ENCODE measurements around the gene MEMO1. TPM values are rescaled to one million over a fixed set of nuclear protein-coding genes. Genes with fewer than 3 reads are reported as not detected.
"Not testable (repeated sequence)": the region's sequence is repeated elsewhere in the genome, so short reads cannot be mapped to it uniquely, and the experiment has no call there.

Gene MEMO1
- total and polyA plus RNA-seq, 12 donors, result 22.7 to 64.3 (median 42.3) TPM

DNA sequence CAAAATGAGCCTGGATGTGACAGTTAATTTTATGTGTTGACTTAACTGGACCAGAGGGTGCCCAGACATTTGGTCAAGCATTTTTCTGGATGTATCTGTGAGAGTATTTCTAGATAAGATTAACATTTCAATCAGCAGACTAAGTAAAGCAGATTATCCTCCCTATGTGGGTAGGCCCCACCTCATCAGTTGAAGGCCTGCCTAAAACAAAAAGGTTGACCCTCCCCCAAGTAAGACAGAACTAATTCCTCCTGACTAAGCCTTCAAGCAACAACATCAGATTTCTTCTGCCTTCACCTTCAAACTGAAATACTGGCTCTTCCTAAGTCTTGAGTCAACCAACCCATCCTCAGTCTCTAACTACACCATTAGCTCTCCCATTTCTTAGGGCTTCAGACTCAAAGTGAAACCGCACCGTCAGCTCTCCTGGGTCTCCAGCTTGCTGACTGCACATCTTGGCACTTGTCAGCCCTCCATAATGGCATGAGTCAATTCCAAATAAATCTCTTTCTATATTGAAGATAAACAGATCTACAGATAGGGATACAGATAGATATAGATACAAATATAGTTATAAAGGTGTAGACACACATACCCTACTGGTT, 47.9 kb downstream of the MEMO1 start:
- no peak for TF ChIP-seq POLR2A (IDR thresholded peaks at IDR 0.05)
- TF ChIP-seq, protein P1, sequence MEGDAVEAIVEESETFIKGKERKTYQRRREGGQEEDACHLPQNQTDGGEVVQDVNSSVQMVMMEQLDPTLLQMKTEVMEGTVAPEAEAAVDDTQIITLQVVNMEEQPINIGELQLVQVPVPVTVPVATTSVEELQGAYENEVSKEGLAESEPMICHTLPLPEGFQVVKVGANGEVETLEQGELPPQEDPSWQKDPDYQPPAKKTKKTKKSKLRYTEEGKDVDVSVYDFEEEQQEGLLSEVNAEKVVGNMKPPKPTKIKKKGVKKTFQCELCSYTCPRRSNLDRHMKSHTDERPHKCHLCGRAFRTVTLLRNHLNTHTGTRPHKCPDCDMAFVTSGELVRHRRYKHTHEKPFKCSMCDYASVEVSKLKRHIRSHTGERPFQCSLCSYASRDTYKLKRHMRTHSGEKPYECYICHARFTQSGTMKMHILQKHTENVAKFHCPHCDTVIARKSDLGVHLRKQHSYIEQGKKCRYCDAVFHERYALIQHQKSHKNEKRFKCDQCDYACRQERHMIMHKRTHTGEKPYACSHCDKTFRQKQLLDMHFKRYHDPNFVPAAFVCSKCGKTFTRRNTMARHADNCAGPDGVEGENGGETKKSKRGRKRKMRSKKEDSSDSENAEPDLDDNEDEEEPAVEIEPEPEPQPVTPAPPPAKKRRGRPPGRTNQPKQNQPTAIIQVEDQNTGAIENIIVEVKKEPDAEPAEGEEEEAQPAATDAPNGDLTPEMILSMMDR (IDR thresholded peaks at IDR 0.05), result no peak
- Histone ChIP-seq H3K4me1 (replicated peaks in 1 of 2) (peaks cover 17 to 31% of the 10 kb centered on the region in 2 donors), H3K9me3 (replicated peaks in 1 of 3) (no peaks in the 10 kb centered on the region), H3K4me3 (no peak overlapping the region), H3K36me3 (replicated peaks in 1 of 2) (no peaks in the 10 kb centered on the region), H3K27me3 (no peaks in the 10 kb centered on the region), H3K27ac (no peak overlapping the region)
- intact Hi-C loops (cut with DNase I), result no loop called here
- peak in 5 of 7 donors; percentile 38 to 65 (median 55) for DNase-seq
- WGBS, 4 donors, result 38 to 82% (median 65%) methylated on average over 2 of the region's 2 CpGs

DNA sequence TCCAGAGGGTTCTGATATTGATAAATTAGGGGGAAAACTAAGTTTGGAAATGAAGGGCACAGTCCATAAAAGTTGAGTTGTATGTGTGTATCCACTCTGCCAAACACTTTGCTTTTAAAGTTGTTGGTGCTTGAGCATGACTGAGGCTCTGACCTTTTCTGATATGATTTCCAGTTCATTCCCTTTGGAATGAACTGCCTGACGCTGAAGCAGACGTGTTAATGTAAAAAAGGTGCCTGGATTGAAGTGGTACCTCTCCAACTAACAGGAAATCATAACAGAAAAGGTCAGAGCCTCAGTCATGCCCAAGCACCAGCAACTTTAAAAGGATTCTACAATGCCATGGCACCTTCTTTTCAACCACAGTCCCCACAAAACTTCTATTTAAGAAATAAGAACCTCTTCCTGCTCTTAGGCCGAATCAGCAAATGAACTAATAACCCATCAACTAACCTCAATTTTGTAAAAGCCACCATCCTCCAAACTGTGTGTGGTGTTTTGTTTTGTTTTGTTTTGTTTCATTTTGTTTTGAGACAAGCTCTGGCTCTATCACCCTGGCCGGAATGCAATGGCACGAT, 52.6 kb downstream of the MEMO1 start:
- WGBS, 4 donors, result 79 to 88% (median 88%) methylated on average over 5 of the region's 5 CpGs
- no peak overlapping the region for H3K4me3 ChIP-seq

DNA sequence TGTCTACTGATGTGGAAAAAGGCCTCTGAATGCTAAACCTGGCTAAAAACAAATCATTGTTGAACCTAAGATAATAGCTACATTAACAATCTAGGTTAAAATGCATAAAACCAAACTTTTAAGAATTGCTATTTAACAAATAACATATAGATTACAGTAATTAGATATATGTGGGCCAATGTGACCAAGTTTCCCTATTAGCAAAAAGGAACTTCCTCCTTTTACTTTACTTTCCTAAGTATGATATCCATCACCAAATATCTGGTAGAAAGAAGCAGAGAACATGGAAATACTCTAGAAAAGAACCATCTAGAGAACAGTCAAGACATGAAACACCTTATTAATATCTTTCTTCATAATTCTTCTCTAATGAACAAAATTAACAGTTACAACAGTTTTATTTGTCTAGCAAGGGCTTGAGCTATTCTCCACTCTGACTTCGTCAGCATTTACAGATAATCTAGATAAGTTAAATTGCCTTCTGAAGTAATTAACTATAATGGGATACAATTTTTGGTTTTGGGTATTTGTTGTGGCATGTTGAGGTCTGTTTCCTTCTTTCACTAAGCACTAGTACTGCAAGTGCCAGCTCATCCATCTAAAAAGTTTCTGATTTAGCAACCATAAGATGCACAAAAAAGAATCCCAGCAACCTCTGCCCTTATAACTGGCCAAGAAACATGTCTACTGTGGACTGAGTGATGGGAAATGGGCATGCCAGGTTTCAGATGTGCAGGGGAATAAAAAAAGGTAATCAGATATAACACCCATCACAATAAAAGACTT, 53.3 kb downstream of the MEMO1 start:
- DNase-seq, result no peak
- peaks cover 7 to 12% of the 10 kb centered on the region in 2 donors for H3K4me1 ChIP-seq (replicated peaks in 1 of 2)
- no peak for TF ChIP-seq POLR2A (IDR thresholded peaks at IDR 0.05)
- TF ChIP-seq, protein P1 (IDR thresholded peaks at IDR 0.05), result no peak
- no peaks in the 10 kb centered on the region for H3K9me3 ChIP-seq (replicated peaks in 1 of 3)
- no peak overlapping the region for H3K4me3 ChIP-seq
- no peaks in the 10 kb centered on the region for H3K36me3 ChIP-seq (replicated peaks in 1 of 2)
- 90 to 93% (median 92%) methylated on average over 1 of the region's 1 CpG for WGBS, 4 donors
- intact Hi-C loops (cut with DNase I), result no loop called here
- no peaks in the 10 kb centered on the region for H3K27me3 ChIP-seq
- no peak overlapping the region for H3K27ac ChIP-seq

More for the DNA sequence above, 52.6 kb downstream of the MEMO1 start:
- DNase-seq, result no peak
- Histone ChIP-seq H3K4me1 (replicated peaks in 1 of 2) (peaks cover 7 to 19% of the 10 kb centered on the region in 2 donors), H3K27ac (no peak overlapping the region), H3K9me3 (replicated peaks in 1 of 3) (no peaks in the 10 kb centered on the region), H3K27me3 (no peaks in the 10 kb centered on the region), H3K36me3 (replicated peaks in 1 of 2) (no peaks in the 10 kb centered on the region)
- intact Hi-C loops (cut with DNase I), result no loop called here
- TF ChIP-seq, protein P1 (IDR thresholded peaks at IDR 0.05), result no peak

DNA sequence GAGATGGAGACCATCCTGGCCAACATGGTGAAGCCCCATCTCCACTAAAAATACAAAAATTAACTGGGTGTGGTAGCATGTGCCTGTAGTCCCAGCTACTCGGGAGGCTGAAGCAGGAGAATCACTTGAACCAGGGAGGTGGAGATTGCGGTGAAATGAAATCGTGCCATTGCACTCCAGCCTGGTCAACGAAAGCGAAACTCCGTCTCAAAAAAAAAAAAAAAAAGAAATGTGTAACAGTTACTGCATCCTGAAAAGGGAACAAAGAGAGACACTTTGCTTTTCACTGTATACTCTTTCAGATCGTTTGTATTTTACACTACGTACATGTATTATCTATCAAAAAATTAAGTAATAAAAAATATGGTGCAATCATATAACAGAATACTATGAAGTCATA, 53.9 kb downstream of the MEMO1 start:
- 76 to 83% (median 81%) methylated on average over 8 of the region's 8 CpGs for WGBS, 4 donors
- H3K36me3 ChIP-seq (replicated peaks in 1 of 2); H3K27me3 ChIP-seq; H3K27ac ChIP-seq; H3K9me3 ChIP-seq (replicated peaks in 1 of 3); DNase-seq; H3K4me3 ChIP-seq; H3K4me1 ChIP-seq (replicated peaks in 1 of 2); intact Hi-C loops (cut with DNase I): not testable (repeated sequence)
